ENCODE data around the gene NUTM2D.
"Not testable (repeated sequence)": the region's sequence is repeated elsewhere in the genome, so short reads cannot be mapped to it uniquely, and the experiment has no call there.

DNA sequence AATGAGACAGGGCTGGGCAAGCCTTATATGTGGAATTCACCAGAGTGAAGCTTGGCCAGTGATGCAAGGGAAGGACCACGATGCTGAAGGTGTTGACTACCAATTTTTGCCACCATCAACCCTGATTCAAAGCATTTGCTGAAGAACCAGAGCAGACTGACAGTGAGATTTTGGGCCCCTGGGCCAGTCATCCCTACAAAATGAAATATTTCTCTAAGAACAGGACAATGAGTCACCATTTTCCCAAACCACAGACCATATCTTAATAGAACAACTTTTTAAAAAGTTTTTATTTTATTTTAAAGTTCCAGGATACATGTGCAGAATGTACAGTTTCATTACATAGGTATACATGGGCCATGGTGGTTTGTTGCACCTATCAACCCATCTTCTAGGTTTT, 16.5 kb downstream of the NUTM2D start:
- not testable (repeated sequence) for TF ChIP-seq POLR2AphosphoS5 (IDR thresholded peaks at IDR 0.05; ENCODE audit: low read length); POLR2A (IDR thresholded peaks at IDR 0.05; ENCODE audit: low read depth, low read length); TARDBP (IDR thresholded peaks at IDR 0.05; ENCODE audit: borderline replicate concordance); ZBED1 (IDR thresholded peaks at IDR 0.05; ENCODE audit: borderline replicate concordance); GABPA (IDR thresholded peaks at IDR 0.05; ENCODE audit: low read depth); CTCF (IDR thresholded peaks at IDR 0.05 in 2 of 3, conservative IDR thresholded peaks at IDR 0.05 in 1 of 3; ENCODE audit: control insufficient read depth in 2 of 3, extremely low read depth in 1 of 3, insufficient read depth in 1 of 3, low read depth in 3 of 3, low read length in 3 of 3); SREBF2 (IDR thresholded peaks at IDR 0.05; ENCODE audit: low read length); HDAC2 (IDR thresholded peaks at IDR 0.05)

Measured in GM12878 (cell line).